Transverse colon (tissue), 3 donors: ENCODE measurements around the gene OPRM1.

Experiments used
- EP300 ChIP-seq: sonication (generic); formaldehyde crosslinking; IDR thresholded peaks from one replicate; pipeline ENCODE4 v1.6.1; 2017; ENCODE audit warnings: antibody characterized with exemption, low read depth
- POLR2A ChIP-seq: fragments of 450-650 bp; IDR thresholded peaks from one replicate; pipeline ENCODE4 v1.6.1; 2016; ENCODE audit warnings: antibody characterized with exemption, mild to moderate bottlenecking, moderate library complexity
- POLR2AphosphoS5 ChIP-seq, 3 donors: sonication (generic); formaldehyde crosslinking; IDR thresholded peaks; one replicate each; pipeline ENCODE4 v1.6.1; 2016; ENCODE audit warnings: antibody characterized with exemption in 3 of 3

- TF ChIP-seq POLR2A (no peak), EP300 (no peak), POLR2AphosphoS5 (IDR thresholded peaks at IDR 0.05) (no peak)
Measured at GRCh38 chr6:154071236-154071635, 32.2 kb downstream of the OPRM1 start.
